ENCODE data around the gene SOX8. TPM values are rescaled to one million over a fixed set of nuclear protein-coding genes. Genes with fewer than 3 reads are reported as not detected.

SOX8 gene
- total RNA-seq, 1 experiment from 2014 or later: 0.47 TPM

GRCh38 chr16:984121-984694 lies 2.6 kb downstream of the SOX8 start:
- intact Hi-C loops (cut with micrococcal nuclease): no loop called here
- DNase-seq (no peak), ATAC-seq (no peak)
- Histone ChIP-seq H3K27me3 (ENCODE audit: low read length) (peaks cover 8% of the 10 kb centered on the region), H3F3A (ENCODE audit: low read length, unreplicated experiment) (no peaks in the 10 kb centered on the region), H3K4me3 (ENCODE audit: low read length) (no peak overlapping the region), H3K9me2 (replicated peaks; ENCODE audit: low read length) (no peaks in the 10 kb centered on the region), H4K20me1 (ENCODE audit: low read length) (no peaks in the 10 kb centered on the region), H3K9me3 (ENCODE audit: low read length) (no peaks in the 10 kb centered on the region), H3K4me2 (ENCODE audit: low read length) (no peak overlapping the region), H3K36me3 (ENCODE audit: low read depth, low read length) (no peaks in the 10 kb centered on the region), H3K27ac (ENCODE audit: low read length) (no peak overlapping the region), H2AFZ (ENCODE audit: low read length) (no peak overlapping the region), H3K79me2 (ENCODE audit: low read length) (no peaks in the 10 kb centered on the region), H3K9ac (ENCODE audit: low read length) (no peak overlapping the region), H3K4me1 (ENCODE audit: insufficient read depth, low read length) (no peaks in the 10 kb centered on the region)
- no TSS peak for BruUV-seq (replicated peaks)
- no peak for TF ChIP-seq CTCF (conservative IDR thresholded peaks at IDR 0.05; ENCODE audit: low read depth, low read length)
- TF ChIP-seq EZH2 (IDR thresholded peaks at IDR 0.05; ENCODE audit: low read length, unreplicated experiment): no peak
- TF ChIP-seq EZH2phosphoT487 (IDR thresholded peaks at IDR 0.05; ENCODE audit: borderline replicate concordance, low read length): no peak
- ChIA-PET CTCF (no interaction called here), POLR2A (ENCODE audit: unreplicated experiment) (no interaction called here)

- no TSS peak for BruUV-seq (replicated peaks)
- ChIA-PET POLR2A (ENCODE audit: unreplicated experiment) (no interaction called here), CTCF (no interaction called here)
Measured at GRCh38 chr16:984736-985636, 3.4 kb downstream of the SOX8 start.

GRCh38 chr16:985646-986400 lies 4.3 kb downstream of the SOX8 start:
- intact Hi-C loops (cut with micrococcal nuclease): no loop called here
- no peak for DNase-seq
- Histone ChIP-seq H3K27me3 (ENCODE audit: low read length) (peaks cover 8% of the 10 kb centered on the region), H3K4me3 (ENCODE audit: low read length) (no peak overlapping the region), H3K9ac (ENCODE audit: low read length) (no peak overlapping the region), H3K27ac (ENCODE audit: low read length) (no peak overlapping the region), H3K9me3 (ENCODE audit: low read length) (no peaks in the 10 kb centered on the region), H3K4me2 (ENCODE audit: low read length) (no peak overlapping the region), H3K79me2 (ENCODE audit: low read length) (no peaks in the 10 kb centered on the region), H2AFZ (ENCODE audit: low read length) (no peak overlapping the region), H4K20me1 (ENCODE audit: low read length) (no peaks in the 10 kb centered on the region), H3K36me3 (ENCODE audit: low read depth, low read length) (no peaks in the 10 kb centered on the region), H3K4me1 (ENCODE audit: insufficient read depth, low read length) (no peaks in the 10 kb centered on the region), H3K9me2 (replicated peaks; ENCODE audit: low read length) (no peaks in the 10 kb centered on the region), H3F3A (ENCODE audit: low read length, unreplicated experiment) (no peaks in the 10 kb centered on the region)
- ATAC-seq: no peak
- ChIA-PET POLR2A (ENCODE audit: unreplicated experiment) (no interaction called here), CTCF (no interaction called here)
- TF ChIP-seq EZH2phosphoT487 (IDR thresholded peaks at IDR 0.05; ENCODE audit: borderline replicate concordance, low read length) (no peak), CTCF (conservative IDR thresholded peaks at IDR 0.05; ENCODE audit: low read depth, low read length) (no peak), EZH2 (IDR thresholded peaks at IDR 0.05; ENCODE audit: low read length, unreplicated experiment) (no peak)
- no TSS peak for BruUV-seq (replicated peaks)

More at GRCh38 chr16:984736-985636, 3.4 kb downstream of the SOX8 start:
- no peaks in the 10 kb centered on the region for H3K79me2 ChIP-seq (ENCODE audit: low read length)
- no peak overlapping the region for H3K27ac ChIP-seq (ENCODE audit: low read length)
- ATAC-seq (no peak), DNase-seq (no peak)
- no peaks in the 10 kb centered on the region for H3K9me2 ChIP-seq (replicated peaks; ENCODE audit: low read length)
- no peak overlapping the region for H3K9ac ChIP-seq (ENCODE audit: low read length)
- no peak overlapping the region for H3K4me2 ChIP-seq (ENCODE audit: low read length)
- H3K4me1 ChIP-seq (ENCODE audit: insufficient read depth, low read length): no peaks in the 10 kb centered on the region
- intact Hi-C loops (cut with micrococcal nuclease): no loop called here
- H4K20me1 ChIP-seq (ENCODE audit: low read length): no peaks in the 10 kb centered on the region
- peaks cover 8% of the 10 kb centered on the region for H3K27me3 ChIP-seq (ENCODE audit: low read length)
- no peaks in the 10 kb centered on the region for H3K9me3 ChIP-seq (ENCODE audit: low read length)
- no peaks in the 10 kb centered on the region for H3K36me3 ChIP-seq (ENCODE audit: low read depth, low read length)
- H3F3A ChIP-seq (ENCODE audit: low read length, unreplicated experiment): no peaks in the 10 kb centered on the region
- no peak for TF ChIP-seq EZH2phosphoT487 (IDR thresholded peaks at IDR 0.05; ENCODE audit: borderline replicate concordance, low read length)
- H2AFZ ChIP-seq (ENCODE audit: low read length): no peak overlapping the region
- H3K4me3 ChIP-seq (ENCODE audit: low read length): no peak overlapping the region

Measured in PC-3 (cell line).